GM13976 (cell line): ENCODE data around the gene ZNF267.
A peak's percentile ranks its signal among the peaks of the same experiment; 100 is the strongest.

Source experiments
- DNase-seq: peaks from one replicate; pipeline ENCODE4 v3.0.0; 2012; ENCODE audit warnings: low spot score
- CTCF ChIP-seq: IDR thresholded peaks from 2 replicates; pipeline ENCODE4 v1.5.1; 2012; ENCODE audit warnings: borderline replicate concordance, mild to moderate bottlenecking; ENCODE audit not compliant: insufficient read depth; ENCODE audit errors: extremely low read depth, missing control alignments, control extremely low read depth
- in situ Hi-C: fragments of 300-500 bp; cut with MboI; formaldehyde crosslinking; loops from one replicate; pipeline ENCODE4 v1.12.0; 2022; ENCODE audit warnings: low sequenced_read_pairs, mixed read lengths, inconsistent platforms; ENCODE audit not compliant: unreplicated experiment

The ZNF267 gene

GRCh38 chr16:31861455-31861854 lies 12.2 kb upstream of the ZNF267 start:
- no peak for TF ChIP-seq CTCF
- no peak for DNase-seq
- in situ Hi-C loops: loop anchor here (10.0 to 25.0 kb wide), 2 partner anchors 407 to 899 kb away; partner anchors contain the start of genes ARMC5 and SETD1A

GRCh38 chr16:31862761-31863160 lies 10.8 kb upstream of the ZNF267 start:
- DNase-seq: no peak
- TF ChIP-seq CTCF: no peak
- in situ Hi-C loops: loop anchor here (10.0 to 25.0 kb wide), 2 partner anchors 408 to 900 kb away; partner anchors contain the start of genes ARMC5 and SETD1A

GRCh38 chr16:31868164-31868563 lies 5.4 kb upstream of the ZNF267 start:
- TF ChIP-seq CTCF: no peak
- in situ Hi-C loops: loop anchor here (10.0 to 25.0 kb wide), 2 partner anchors 413 to 906 kb away; partner anchors contain the start of genes ARMC5 and SETD1A
- DNase-seq: no peak

GRCh38 chr16:31868691-31869167 lies 4.9 kb upstream of the ZNF267 start:
- peak; percentile 61 for TF ChIP-seq CTCF
- peak; percentile 61 for DNase-seq
- in situ Hi-C loops: loop anchor here (10.0 to 25.0 kb wide), 2 partner anchors 414 to 906 kb away; partner anchors contain the start of genes ARMC5 and SETD1A

- in situ Hi-C loops: loop anchor here (10.0 to 25.0 kb wide), 2 partner anchors 415 to 907 kb away; partner anchors contain the start of genes ARMC5 and SETD1A
- TF ChIP-seq CTCF: no peak
- peak; percentile 37 for DNase-seq
These were observed 4.0 kb upstream of the ZNF267 start for GRCh38 chr16:31869511-31870201.

GRCh38 chr16:31870809-31871208 lies 2.8 kb upstream of the ZNF267 start:
- in situ Hi-C loops: loop anchor here (25.0 kb wide), 1 partner anchor 909 kb away; the partner anchor contains the start of gene SETD1A

More at GRCh38 chr16:31870809-31871208, 2.8 kb upstream of the ZNF267 start:
- no peak for TF ChIP-seq CTCF
- no peak for DNase-seq
